NOMO-1 treated with DMSO at 0.1 percent for 48 hours (cell line): ENCODE results near the gene THEMIS2.

Experiments
- DNase-seq: peaks from one replicate; lab custom pipeline; 2025; ENCODE audit not compliant: unreplicated experiment; lab: John Stamatoyannopoulos, UW

The THEMIS2 gene

GRCh38 chr1:27885114-27885528 lies 12.8 kb downstream of the THEMIS2 start:
- peak; percentile 97 for DNase-seq

- DNase-seq: peak; percentile 96
Observed at GRCh38 chr1:27885621-27886352, 13.4 kb downstream of the THEMIS2 start.

DNA sequence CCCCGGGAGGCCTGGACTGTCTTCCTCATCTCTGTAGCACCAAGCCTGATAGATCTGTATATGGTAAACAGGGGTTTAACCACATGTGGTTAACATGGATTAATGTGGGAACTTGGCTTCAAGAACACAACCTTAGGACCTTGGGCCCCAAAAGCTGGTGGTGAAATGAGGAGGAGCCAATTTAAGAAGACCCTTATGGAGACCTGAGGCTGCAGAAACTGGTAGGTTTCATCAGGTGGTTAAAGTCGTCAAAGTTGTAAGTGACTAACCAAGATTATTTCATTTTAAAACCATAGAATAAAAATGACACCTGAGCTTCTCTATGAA lies 14.0 kb downstream of the THEMIS2 start:
- DNase-seq: no peak

- DNase-seq: no peak
Observed at GRCh38 chr1:27886744-27887143, 14.4 kb downstream of the THEMIS2 start.

GRCh38 chr1:27887215-27888021 lies 15.1 kb downstream of the THEMIS2 start:
- DNase-seq: peak; percentile 93

DNA sequence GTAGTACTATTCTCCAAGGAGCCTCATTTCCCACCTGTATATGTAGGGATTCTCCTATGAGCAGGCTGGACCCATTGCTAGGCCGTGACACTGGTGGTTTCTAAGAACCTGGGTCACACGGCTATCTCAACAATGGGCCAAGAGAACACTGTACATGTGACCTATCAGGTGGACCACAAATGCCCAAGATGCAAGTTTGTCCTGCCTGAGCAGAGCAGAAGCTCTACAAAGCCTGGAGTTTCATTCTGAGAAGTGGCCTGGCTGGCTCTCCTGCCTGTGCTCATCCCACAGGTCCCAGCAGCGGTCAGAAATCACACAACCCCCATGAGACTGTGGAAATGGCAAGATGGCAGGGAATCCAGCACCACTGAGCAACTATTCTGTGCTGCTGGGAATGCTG lies 17.2 kb downstream of the THEMIS2 start:
- no peak for DNase-seq

DNA sequence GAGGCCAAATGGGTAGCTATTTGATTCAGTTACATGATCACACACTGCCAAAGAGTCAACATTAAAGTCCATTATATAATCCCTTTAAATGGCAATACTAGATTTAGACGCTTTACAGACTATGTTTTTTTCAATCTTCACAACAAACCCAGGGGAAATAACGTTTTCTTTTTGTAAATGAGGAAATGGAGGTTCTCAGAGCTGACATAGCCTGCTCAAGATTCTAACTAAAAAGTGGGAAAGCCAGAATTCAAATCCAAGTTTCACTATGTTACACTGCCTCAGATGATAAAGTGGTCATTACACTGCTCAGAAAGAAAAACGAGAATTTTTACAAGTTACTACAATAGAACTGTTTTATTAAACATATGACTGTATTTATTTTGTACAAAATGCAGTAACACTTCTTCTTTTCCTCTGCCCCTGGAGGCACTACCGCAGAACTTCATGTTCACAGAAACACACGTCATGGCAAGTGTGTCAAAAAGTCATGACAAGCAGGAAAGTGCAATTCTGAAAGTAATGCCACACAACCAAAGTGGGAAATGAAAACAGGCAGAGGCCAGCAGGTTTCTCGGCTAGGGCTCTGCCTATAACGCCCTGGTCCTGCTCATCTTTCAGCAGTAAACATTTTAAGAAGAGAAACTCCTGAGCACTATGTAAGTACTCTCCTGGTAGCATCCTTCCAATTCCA lies 19.0 kb downstream of the THEMIS2 start:
- DNase-seq: peak; percentile 79

DNA sequence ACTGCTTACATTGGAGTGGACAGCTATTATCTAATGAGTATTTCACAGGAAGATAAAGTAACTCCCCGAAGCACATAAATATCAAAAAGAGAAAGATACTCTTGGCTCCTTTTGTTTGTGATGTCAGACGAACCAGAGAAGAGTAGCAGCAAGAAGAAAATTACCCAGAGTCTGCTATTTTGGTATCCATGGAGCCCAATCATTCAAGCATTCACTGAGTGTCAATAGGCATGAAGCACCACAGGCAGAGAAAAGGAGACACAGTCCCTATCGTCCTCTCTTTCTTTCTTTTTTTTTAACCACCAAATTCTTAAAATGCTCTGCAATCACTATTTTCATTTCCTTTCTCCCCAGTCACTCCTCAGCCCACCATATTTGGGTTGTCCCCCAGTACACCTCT lies 22.2 kb downstream of the THEMIS2 start:
- no peak for DNase-seq

DNA sequence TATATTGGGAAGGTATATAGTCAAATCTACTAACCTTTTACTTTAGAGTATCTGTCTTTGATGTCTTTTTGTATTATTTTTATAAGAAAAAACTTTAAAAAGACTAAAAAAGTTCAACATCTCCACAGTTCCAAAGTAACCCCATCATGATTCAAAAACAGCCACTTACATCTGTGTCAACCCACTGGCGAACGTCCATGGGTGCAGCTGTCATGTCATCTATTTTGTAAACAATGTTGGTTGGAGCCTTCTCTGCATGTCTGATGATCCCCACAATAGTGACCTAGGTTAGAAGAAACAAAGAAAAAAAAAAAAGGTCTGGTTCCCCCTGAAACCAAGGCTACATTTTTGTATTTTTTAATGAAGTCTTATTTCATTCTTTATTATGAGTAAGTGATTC lies 34.4 kb downstream of the THEMIS2 start:
- DNase-seq: no peak

- no peak for DNase-seq
Observed at GRCh38 chr1:27912429-27912828, 40.1 kb downstream of the THEMIS2 start.

- no peak for DNase-seq
Observed at GRCh38 chr1:27915082-27915575, 42.8 kb downstream of the THEMIS2 start.

GRCh38 chr1:27922272-27922671 lies 49.9 kb downstream of the THEMIS2 start:
- DNase-seq: no peak

- DNase-seq: no peak
Observed at GRCh38 chr1:27928216-27928954, 56.0 kb downstream of the THEMIS2 start.

GRCh38 chr1:27931184-27931583 lies 58.8 kb downstream of the THEMIS2 start:
- no peak for DNase-seq

- peak; percentile 83 for DNase-seq
Observed at GRCh38 chr1:27931759-27932158, 59.4 kb downstream of the THEMIS2 start.

- no peak for DNase-seq
Observed at GRCh38 chr1:27934818-27935549, 62.6 kb downstream of the THEMIS2 start, which contains the start of gene SMPDL3B. Gene SMPDL3B, plus strand, starts transcription at chr1:27935000. Its CDS starts 184 bp downstream, at chr1:27935184.

- no peak for DNase-seq
Observed at GRCh38 chr1:27935721-27936120, 63.4 kb downstream of the THEMIS2 start.
